ENCODE data around the gene CBR1. TPM values are rescaled to one million over a fixed set of nuclear protein-coding genes. Genes with fewer than 3 reads are reported as not detected.
A peak's percentile ranks its signal among the peaks of the same experiment; 100 is the strongest.

Gene CBR1
- total RNA-seq, 1 experiment from 2014 or later, result 81.8 TPM

DNA sequence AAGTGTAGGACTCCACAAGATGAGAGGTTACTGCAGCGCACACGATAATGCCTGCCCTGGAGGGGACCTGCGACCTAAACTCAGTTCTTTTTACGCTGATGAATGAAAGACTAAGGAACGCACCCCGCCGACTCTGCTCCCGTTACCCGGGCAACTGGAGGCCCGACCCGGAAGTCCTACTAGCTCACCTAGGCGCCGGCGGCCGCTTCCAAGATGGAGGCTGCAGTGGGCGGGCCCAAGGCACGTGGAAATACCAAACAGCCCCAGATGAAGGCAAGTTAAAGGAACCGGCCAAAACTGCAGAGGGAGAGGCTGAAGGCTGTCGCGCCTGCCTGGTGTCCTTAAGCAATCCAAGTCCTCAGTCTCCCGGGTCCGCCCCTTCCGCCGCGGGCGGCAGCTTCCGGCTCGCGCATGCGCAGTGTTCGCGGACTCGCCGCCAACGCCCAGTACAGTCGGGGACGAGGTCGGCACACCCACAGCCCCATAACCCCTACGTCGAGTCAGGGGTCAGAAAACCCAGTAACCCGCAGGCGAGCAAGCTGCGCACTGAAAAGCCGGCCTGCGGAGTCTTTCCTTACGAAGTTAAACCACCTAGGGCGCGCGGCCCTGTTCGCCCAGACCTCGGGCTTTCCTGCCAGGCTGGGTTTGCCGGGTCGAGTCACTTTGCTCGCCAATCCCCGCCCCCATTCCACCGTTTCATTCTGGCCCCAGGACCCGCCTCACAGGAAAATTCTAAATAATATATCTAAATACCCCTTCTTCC, 9.5 kb upstream of the CBR1 start, which contains the start of gene SETD4:
SETD4 (minus strand) TSS at position 368 of the 763 bp plus-strand sequence. CDS start 1,638 bp downstream, outside the sequence.
- CTCF ChIA-PET, result no interaction called here
- H3K4me3 ChIP-seq (ENCODE audit: low read depth, low read length, poor library complexity, severe bottlenecking), result peak within 1 kb of the TSS; percentile 80
- H3K9me3 ChIP-seq (ENCODE audit: low read depth, low read length, poor library complexity, severe bottlenecking), result no peaks in the 10 kb centered on the region
- no peaks in the 10 kb centered on the region for H3K27me3 ChIP-seq (replicated peaks; ENCODE audit: insufficient read depth, low read depth, low read length, poor library complexity)
- intact Hi-C loops (cut with micrococcal nuclease; ENCODE audit: unreplicated experiment), result no loop called here
- TF ChIP-seq CTCF (conservative IDR thresholded peaks at IDR 0.05; ENCODE audit: low read depth, low read length) (no peak), EZH2 (IDR thresholded peaks at IDR 0.05; ENCODE audit: borderline replicate concordance, low read depth, low read length, poor library complexity, severe bottlenecking) (no peak)
- DNase-seq (ENCODE audit: low spot score), result peak; percentile 98
- peak within 1 kb of the TSS; percentile 78 for H3K27ac ChIP-seq (ENCODE audit: low read depth, low read length, poor library complexity, severe bottlenecking)
- H3K4me1 ChIP-seq (ENCODE audit: insufficient read depth, low read length, poor library complexity, severe bottlenecking), result peaks cover 25% of the 10 kb centered on the region
- POLR2A ChIA-PET (ENCODE audit: low non-redundant PET), result no interaction called here
- BruUV-seq (replicated peaks), result TSS peak; percentile 96
- H3K36me3 ChIP-seq (ENCODE audit: insufficient read depth, low read length, poor library complexity, severe bottlenecking), result peaks cover 35% of the 10 kb centered on the region

- H3K4me1 ChIP-seq (ENCODE audit: insufficient read depth, low read length, poor library complexity, severe bottlenecking), result peaks cover 25% of the 10 kb centered on the region
- H3K27me3 ChIP-seq (replicated peaks; ENCODE audit: insufficient read depth, low read depth, low read length, poor library complexity), result no peaks in the 10 kb centered on the region
- no peaks in the 10 kb centered on the region for H3K9me3 ChIP-seq (ENCODE audit: low read depth, low read length, poor library complexity, severe bottlenecking)
- no peak overlapping the region for H3K27ac ChIP-seq (ENCODE audit: low read depth, low read length, poor library complexity, severe bottlenecking)
- H3K36me3 ChIP-seq (ENCODE audit: insufficient read depth, low read length, poor library complexity, severe bottlenecking), result peaks cover 24% of the 10 kb centered on the region
- DNase-seq (ENCODE audit: low spot score), result no peak
- no peak overlapping the region for H3K4me3 ChIP-seq (ENCODE audit: low read depth, low read length, poor library complexity, severe bottlenecking)
- CTCF ChIA-PET, result no interaction called here
- no peak for TF ChIP-seq EZH2 (IDR thresholded peaks at IDR 0.05; ENCODE audit: borderline replicate concordance, low read depth, low read length, poor library complexity, severe bottlenecking)
- no peak for TF ChIP-seq CTCF (conservative IDR thresholded peaks at IDR 0.05; ENCODE audit: low read depth, low read length)
- intact Hi-C loops (cut with micrococcal nuclease; ENCODE audit: unreplicated experiment), result no loop called here
- POLR2A ChIA-PET (ENCODE audit: low non-redundant PET), result no interaction called here
- no TSS peak for BruUV-seq (replicated peaks)
Observed at GRCh38 chr21:36061445-36061844, 8.4 kb upstream of the CBR1 start.

GRCh38 chr21:36063375-36064084, 6.3 kb upstream of the CBR1 start:
- intact Hi-C loops (cut with micrococcal nuclease; ENCODE audit: unreplicated experiment), result no loop called here
- H3K27ac ChIP-seq (ENCODE audit: low read depth, low read length, poor library complexity, severe bottlenecking), result no peak overlapping the region
- CTCF ChIA-PET, result no interaction called here
- H3K27me3 ChIP-seq (replicated peaks; ENCODE audit: insufficient read depth, low read depth, low read length, poor library complexity), result no peaks in the 10 kb centered on the region
- peaks cover 3% of the 10 kb centered on the region for H3K36me3 ChIP-seq (ENCODE audit: insufficient read depth, low read length, poor library complexity, severe bottlenecking)
- H3K9me3 ChIP-seq (ENCODE audit: low read depth, low read length, poor library complexity, severe bottlenecking), result peaks cover 11% of the 10 kb centered on the region
- POLR2A ChIA-PET (ENCODE audit: low non-redundant PET), result interaction anchor here (0.6 kb wide), 1 partner anchor 812 kb away, joined by 3 read pairs; no protein-coding TSS in a partner anchor
- no peak for DNase-seq (ENCODE audit: low spot score)
- BruUV-seq (replicated peaks), result no TSS peak
- TF ChIP-seq EZH2 (IDR thresholded peaks at IDR 0.05; ENCODE audit: borderline replicate concordance, low read depth, low read length, poor library complexity, severe bottlenecking) (no peak), CTCF (conservative IDR thresholded peaks at IDR 0.05; ENCODE audit: low read depth, low read length) (no peak)
- peaks cover 7% of the 10 kb centered on the region for H3K4me1 ChIP-seq (ENCODE audit: insufficient read depth, low read length, poor library complexity, severe bottlenecking)
- H3K4me3 ChIP-seq (ENCODE audit: low read depth, low read length, poor library complexity, severe bottlenecking), result no peak overlapping the region

All from A673 (cell line).